EL (cell line): ENCODE measurements around the gene SBDS.
"Not testable (repeated sequence)": the region's sequence is repeated elsewhere in the genome, so short reads cannot be mapped to it uniquely, and the experiment has no call there.

Experiments
- DNase-seq: peaks from one replicate; pipeline ENCODE4 v3.0.0-alpha.2; 2016

Gene SBDS

GRCh38 chr7:66995050-66995776 is at the start of gene SBDS:
Gene SBDS (minus strand): TSS chr7:66995586. CDS start chr7:66995417, 169 bp downstream.
- DNase-seq = peak; percentile 99

- DNase-seq = not testable (repeated sequence)
Measured at GRCh38 chr7:67043559-67043930, 48.2 kb upstream of the SBDS start.

GRCh38 chr7:67042781-67043558 is 47.6 kb upstream of the SBDS start:
- peak; percentile 87 for DNase-seq

GRCh38 chr7:67040832-67041231 is 45.4 kb upstream of the SBDS start:
- not testable (repeated sequence) for DNase-seq

- not testable (repeated sequence) for DNase-seq
Measured at GRCh38 chr7:67036432-67037395, 41.3 kb upstream of the SBDS start.

- no peak for DNase-seq
Measured at GRCh38 chr7:67033251-67033650, 37.9 kb upstream of the SBDS start.

GRCh38 chr7:67031685-67032084 is 36.3 kb upstream of the SBDS start:
- not testable (repeated sequence) for DNase-seq

- DNase-seq = peak; percentile 78
Measured at GRCh38 chr7:67025459-67025858, 30.1 kb upstream of the SBDS start.

GRCh38 chr7:67022511-67022910 is 27.1 kb upstream of the SBDS start:
- no peak for DNase-seq

GRCh38 chr7:67021260-67021659 is 25.9 kb upstream of the SBDS start:
- no peak for DNase-seq

GRCh38 chr7:67019562-67020390 is 24.4 kb upstream of the SBDS start:
- peak; percentile 73 for DNase-seq

- DNase-seq = no peak
Measured at GRCh38 chr7:67018940-67019339, 23.6 kb upstream of the SBDS start.

- not testable (repeated sequence) for DNase-seq
Measured at GRCh38 chr7:67017971-67018370, 22.6 kb upstream of the SBDS start.

- DNase-seq = not testable (repeated sequence)
Measured at GRCh38 chr7:67014076-67014622, 18.8 kb upstream of the SBDS start.

- not testable (repeated sequence) for DNase-seq
Measured at GRCh38 chr7:67009677-67010076, 14.3 kb upstream of the SBDS start.

- no peak for DNase-seq
Measured at GRCh38 chr7:67008260-67008659, 12.9 kb upstream of the SBDS start.

GRCh38 chr7:67006965-67007364 is 11.6 kb upstream of the SBDS start:
- no peak for DNase-seq

- not testable (repeated sequence) for DNase-seq
Measured at GRCh38 chr7:67004145-67004544, 8.8 kb upstream of the SBDS start.

GRCh38 chr7:67000601-67001258 is 5.3 kb upstream of the SBDS start:
- DNase-seq = peak; percentile 39

- DNase-seq = peak; percentile 98
Measured at GRCh38 chr7:66996444-66997191, 1.2 kb upstream of the SBDS start, which contains the start of gene TYW1. Gene TYW1 (plus strand): TSS chr7:66996833. CDS start chr7:66996979, 146 bp downstream.
